HepG2 (cell line): ENCODE results near the gene PLD2. TPM values are rescaled to one million over a fixed set of nuclear protein-coding genes. Genes with fewer than 3 reads are reported as not detected.

Experiments
- ASH2L ChIP-seq: fragments of 300-600, 200-600 bp; sonication (generic); IDR thresholded peaks from 2 replicates; pipeline ENCODE4 v1.7.0; 2017; ENCODE audit warnings: low read depth, mild to moderate bottlenecking, moderate library complexity, mixed read lengths, low read length; ENCODE audit not compliant: insufficient read length
- FOXK1 ChIP-seq: sonication (generic); formaldehyde crosslinking; IDR thresholded peaks from 2 replicates; pipeline ENCODE4 v1.4.0; 2020; ENCODE audit warnings: low read depth, missing genetic modification reagents, borderline replicate concordance
- HNRNPLL ChIP-seq: fragments of 200-400 bp; formaldehyde crosslinking; IDR thresholded peaks from 2 replicates; pipeline ENCODE4 v1.6.1; 2017; ENCODE audit warnings: mild to moderate bottlenecking, low read depth, low read length; ENCODE audit not compliant: poor library complexity, severe bottlenecking
- MED1 ChIP-seq: sonication (generic); formaldehyde crosslinking; IDR thresholded peaks from 2 replicates; pipeline ENCODE4 v1.4.0; 2020; ENCODE audit warnings: missing genetic modification reagents
- POLR2G ChIP-seq: fragments of 200-400 bp; formaldehyde crosslinking; IDR thresholded peaks from 2 replicates; pipeline ENCODE4 v1.6.1; 2018; ENCODE audit warnings: mild to moderate bottlenecking, low read depth, low read length, moderate library complexity
- SMARCE1 ChIP-seq: fragments of 450-650 bp; IDR thresholded peaks from 2 replicates; pipeline ENCODE4 v1.6.1; 2017; ENCODE audit warnings: borderline replicate concordance
- YY1 ChIP-seq: IDR thresholded peaks from 2 replicates; pipeline ENCODE4 v1.6.1; 2011; ENCODE audit warnings: low read length, low read depth, moderate library complexity, mild to moderate bottlenecking; ENCODE audit not compliant: insufficient read depth, insufficient replicate concordance
- ZFP90 ChIP-seq: sonication (generic); formaldehyde crosslinking; IDR thresholded peaks from 2 replicates; pipeline ENCODE4 v1.8.0; 2022; ENCODE audit warnings: missing genetic modification reagents, mild to moderate bottlenecking, inconsistent platforms, borderline replicate concordance
- ZNF160 ChIP-seq: sonication (generic); formaldehyde crosslinking; IDR thresholded peaks from 2 replicates; pipeline ENCODE4 v1.8.0; 2022; ENCODE audit warnings: mild to moderate bottlenecking, inconsistent platforms, missing genetic modification reagents
- ZNF451 ChIP-seq: sonication (generic); formaldehyde crosslinking; IDR thresholded peaks from 2 replicates; pipeline ENCODE4 v1.5.0; 2020; ENCODE audit warnings: mild to moderate bottlenecking, missing genetic modification reagents
- ZNF484 ChIP-seq: sonication (generic); formaldehyde crosslinking; IDR thresholded peaks from 2 replicates; pipeline ENCODE4 v1.5.1; 2020; ENCODE audit warnings: mild to moderate bottlenecking, low read depth, missing genetic modification reagents, borderline replicate concordance
- polyA plus RNA-seq, 8 experiments: library from polyadenylated mRNA; depleted of rRNA in 3 of 8; stranded (reverse) in 7 of 8; unstranded in 1 of 8; fragments of >200 nt; fragmentation: Illumina TruSeq in 4 of 8; extraction: Trizol in 4 of 8; gene quantifications; 2 replicates each; pipeline versions ENCODE4 v1.2.1 to v1.2.3, GENCODE V29; 2011 to 2016; ENCODE audit warnings: low read depth in 4 of 8, missing spikeins in 1 of 8, mixed read lengths in 1 of 8; ENCODE audit not compliant: insufficient read depth in 1 of 8
- total RNA-seq, 5 experiments: library from RNA; depleted of rRNA; stranded (reverse); fragments of >200 nt; fragmentation: Illumina TruSeq; extraction: Trizol; gene quantifications; 2 replicates each; pipeline ENCODE4 v1.2.3, GENCODE V29; 2016; ENCODE audit warnings: low read depth in 1 of 5
- TF ChIP-seq, protein P1 (sequence below): sonication (generic); formaldehyde crosslinking; IDR thresholded peaks from 2 replicates; pipeline ENCODE4 v1.5.0; 2020; ENCODE audit warnings: mild to moderate bottlenecking, missing genetic modification reagents
- TF ChIP-seq, protein P2 (sequence below): sonication (generic); formaldehyde crosslinking; IDR thresholded peaks from 2 replicates; pipeline ENCODE4 v1.4.0; 2020; ENCODE audit warnings: missing genetic modification reagents, low read depth, mild to moderate bottlenecking, borderline replicate concordance
- TF ChIP-seq, protein P3 (sequence below): sonication (generic); formaldehyde crosslinking; IDR thresholded peaks from 2 replicates; pipeline ENCODE4 v1.5.0; 2020; ENCODE audit warnings: missing genetic modification reagents
- TF ChIP-seq, protein P4 (sequence below): sonication (generic); formaldehyde crosslinking; IDR thresholded peaks from 2 replicates; pipeline ENCODE4 v1.9.0; 2021; ENCODE audit warnings: missing genetic modification reagents, borderline replicate concordance
- TF ChIP-seq, protein P5 (sequence below): sonication (generic); formaldehyde crosslinking; IDR thresholded peaks from 2 replicates; pipeline ENCODE4 v1.8.0; 2023; ENCODE audit warnings: mild to moderate bottlenecking, missing genetic modification reagents

PLD2 gene
- total and polyA plus RNA-seq, 2 of the 13 experiments (the other 11 are each of a cell fraction or from before 2014, with no cell fraction given), result 13.4 to 29.7 TPM

DNA sequence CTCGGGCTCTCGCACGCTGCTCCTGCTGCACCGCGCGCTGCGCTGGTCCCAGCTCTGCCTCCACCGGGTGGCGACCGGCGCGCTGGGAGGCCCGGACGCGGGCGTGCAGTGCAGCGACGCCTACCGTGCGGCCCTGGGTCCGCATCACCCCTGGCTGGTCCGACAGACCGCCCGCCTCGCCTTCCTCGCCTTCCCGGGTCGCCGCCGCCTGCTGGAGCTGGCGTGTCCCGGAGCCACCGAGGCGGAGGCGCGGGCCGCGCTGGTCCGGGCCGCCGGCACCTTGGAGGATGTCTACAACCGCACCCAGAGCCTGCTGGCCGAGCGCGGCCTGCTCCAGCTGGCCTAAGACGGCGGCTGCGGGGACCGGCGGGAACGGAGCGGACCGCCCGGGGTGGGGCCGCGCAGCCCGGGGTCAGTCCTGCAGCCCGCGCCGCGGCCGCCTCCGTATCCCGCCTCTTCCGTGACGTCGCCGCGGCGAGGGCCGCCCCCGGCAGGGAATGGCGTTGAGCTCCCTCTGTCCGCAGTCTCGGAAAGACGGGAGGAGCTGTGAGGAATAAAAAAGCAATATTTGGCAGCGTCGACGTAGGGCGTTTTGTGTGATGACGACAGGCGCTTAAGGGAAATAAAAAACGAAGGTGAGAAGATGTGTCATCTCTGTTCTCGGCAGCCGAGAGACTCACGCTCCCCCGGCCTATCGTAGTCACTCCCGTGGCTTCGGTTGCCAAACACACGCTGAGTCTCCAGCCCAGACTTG lies 16.8 kb upstream of the PLD2 start (continued):
- peak; percentile 57; the same call in 1 of the 2 replicates for TF ChIP-seq ZNF451 (CRISPR knock-in tag)
- TF ChIP-seq POLR2G, result peak; percentile 39
- peak; percentile 67 for TF ChIP-seq ASH2L
- TF ChIP-seq, protein P1, sequence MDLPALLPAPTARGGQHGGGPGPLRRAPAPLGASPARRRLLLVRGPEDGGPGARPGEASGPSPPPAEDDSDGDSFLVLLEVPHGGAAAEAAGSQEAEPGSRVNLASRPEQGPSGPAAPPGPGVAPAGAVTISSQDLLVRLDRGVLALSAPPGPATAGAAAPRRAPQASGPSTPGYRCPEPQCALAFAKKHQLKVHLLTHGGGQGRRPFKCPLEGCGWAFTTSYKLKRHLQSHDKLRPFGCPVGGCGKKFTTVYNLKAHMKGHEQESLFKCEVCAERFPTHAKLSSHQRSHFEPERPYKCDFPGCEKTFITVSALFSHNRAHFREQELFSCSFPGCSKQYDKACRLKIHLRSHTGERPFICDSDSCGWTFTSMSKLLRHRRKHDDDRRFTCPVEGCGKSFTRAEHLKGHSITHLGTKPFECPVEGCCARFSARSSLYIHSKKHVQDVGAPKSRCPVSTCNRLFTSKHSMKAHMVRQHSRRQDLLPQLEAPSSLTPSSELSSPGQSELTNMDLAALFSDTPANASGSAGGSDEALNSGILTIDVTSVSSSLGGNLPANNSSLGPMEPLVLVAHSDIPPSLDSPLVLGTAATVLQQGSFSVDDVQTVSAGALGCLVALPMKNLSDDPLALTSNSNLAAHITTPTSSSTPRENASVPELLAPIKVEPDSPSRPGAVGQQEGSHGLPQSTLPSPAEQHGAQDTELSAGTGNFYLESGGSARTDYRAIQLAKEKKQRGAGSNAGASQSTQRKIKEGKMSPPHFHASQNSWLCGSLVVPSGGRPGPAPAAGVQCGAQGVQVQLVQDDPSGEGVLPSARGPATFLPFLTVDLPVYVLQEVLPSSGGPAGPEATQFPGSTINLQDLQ, result peak; percentile 52; the same call in 1 of the 2 replicates
- no peak for TF ChIP-seq FOXK1 (CRISPR knock-in tag)
- TF ChIP-seq, protein P2, sequence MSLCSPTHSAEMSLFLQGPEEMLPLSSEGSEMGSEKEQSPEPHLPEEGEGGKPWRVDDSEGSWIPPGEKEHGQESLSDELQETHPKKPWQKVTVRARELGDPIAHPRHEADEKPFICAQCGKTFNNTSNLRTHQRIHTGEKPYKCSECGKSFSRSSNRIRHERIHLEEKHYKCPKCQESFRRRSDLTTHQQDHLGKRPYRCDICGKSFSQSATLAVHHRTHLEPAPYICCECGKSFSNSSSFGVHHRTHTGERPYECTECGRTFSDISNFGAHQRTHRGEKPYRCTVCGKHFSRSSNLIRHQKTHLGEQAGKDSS (CRISPR knock-in tag), result peak; percentile 77; the same call in 1 of the 2 replicates
- TF ChIP-seq, protein P3, sequence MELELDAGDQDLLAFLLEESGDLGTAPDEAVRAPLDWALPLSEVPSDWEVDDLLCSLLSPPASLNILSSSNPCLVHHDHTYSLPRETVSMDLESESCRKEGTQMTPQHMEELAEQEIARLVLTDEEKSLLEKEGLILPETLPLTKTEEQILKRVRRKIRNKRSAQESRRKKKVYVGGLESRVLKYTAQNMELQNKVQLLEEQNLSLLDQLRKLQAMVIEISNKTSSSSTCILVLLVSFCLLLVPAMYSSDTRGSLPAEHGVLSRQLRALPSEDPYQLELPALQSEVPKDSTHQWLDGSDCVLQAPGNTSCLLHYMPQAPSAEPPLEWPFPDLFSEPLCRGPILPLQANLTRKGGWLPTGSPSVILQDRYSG (CRISPR knock-in tag), result no peak; the same call in 1 of the 2 replicates
- TF ChIP-seq, protein P4, sequence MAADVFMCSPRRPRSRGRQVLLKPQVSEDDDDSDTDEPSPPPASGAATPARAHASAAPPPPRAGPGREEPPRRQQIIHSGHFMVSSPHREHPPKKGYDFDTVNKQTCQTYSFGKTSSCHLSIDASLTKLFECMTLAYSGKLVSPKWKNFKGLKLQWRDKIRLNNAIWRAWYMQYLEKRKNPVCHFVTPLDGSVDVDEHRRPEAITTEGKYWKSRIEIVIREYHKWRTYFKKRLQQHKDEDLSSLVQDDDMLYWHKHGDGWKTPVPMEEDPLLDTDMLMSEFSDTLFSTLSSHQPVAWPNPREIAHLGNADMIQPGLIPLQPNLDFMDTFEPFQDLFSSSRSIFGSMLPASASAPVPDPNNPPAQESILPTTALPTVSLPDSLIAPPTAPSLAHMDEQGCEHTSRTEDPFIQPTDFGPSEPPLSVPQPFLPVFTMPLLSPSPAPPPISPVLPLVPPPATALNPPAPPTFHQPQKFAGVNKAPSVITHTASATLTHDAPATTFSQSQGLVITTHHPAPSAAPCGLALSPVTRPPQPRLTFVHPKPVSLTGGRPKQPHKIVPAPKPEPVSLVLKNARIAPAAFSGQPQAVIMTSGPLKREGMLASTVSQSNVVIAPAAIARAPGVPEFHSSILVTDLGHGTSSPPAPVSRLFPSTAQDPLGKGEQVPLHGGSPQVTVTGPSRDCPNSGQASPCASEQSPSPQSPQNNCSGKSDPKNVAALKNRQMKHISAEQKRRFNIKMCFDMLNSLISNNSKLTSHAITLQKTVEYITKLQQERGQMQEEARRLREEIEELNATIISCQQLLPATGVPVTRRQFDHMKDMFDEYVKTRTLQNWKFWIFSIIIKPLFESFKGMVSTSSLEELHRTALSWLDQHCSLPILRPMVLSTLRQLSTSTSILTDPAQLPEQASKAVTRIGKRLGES, result peak; percentile 36; the same call in 1 of the 2 replicates
- peak; percentile 24; the same call in 1 of the 2 replicates for TF ChIP-seq ZFP90 (CRISPR knock-in tag)
- TF ChIP-seq, protein P5, sequence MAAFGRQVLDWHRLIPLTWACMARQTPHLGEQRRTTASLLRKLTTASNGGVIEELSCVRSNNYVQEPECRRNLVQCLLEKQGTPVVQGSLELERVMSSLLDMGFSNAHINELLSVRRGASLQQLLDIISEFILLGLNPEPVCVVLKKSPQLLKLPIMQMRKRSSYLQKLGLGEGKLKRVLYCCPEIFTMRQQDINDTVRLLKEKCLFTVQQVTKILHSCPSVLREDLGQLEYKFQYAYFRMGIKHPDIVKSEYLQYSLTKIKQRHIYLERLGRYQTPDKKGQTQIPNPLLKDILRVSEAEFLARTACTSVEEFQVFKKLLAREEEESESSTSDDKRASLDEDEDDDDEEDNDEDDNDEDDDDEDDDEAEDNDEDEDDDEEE (CRISPR knock-in tag), result peak; percentile 91; the same call in 1 of the 2 replicates
- TF ChIP-seq YY1, result peak; percentile 16
- no peak for TF ChIP-seq ZNF484 (CRISPR knock-in tag)
- 0 out of 2 replicates have a peak, but pooled peaks have one; percentile 15 for TF ChIP-seq ZNF160
- no peak for TF ChIP-seq SMARCE1
- TF ChIP-seq HNRNPLL, result peak; percentile 37
- TF ChIP-seq MED1 (CRISPR knock-in tag), result peak; percentile 75
